ENCODE data around the gene SPNS3. TPM values are rescaled to one million over a fixed set of nuclear protein-coding genes. Genes with fewer than 3 reads are reported as not detected.

Gene SPNS3
- total RNA-seq, 1 experiment from 2014 or later = 2.1 TPM

DNA sequence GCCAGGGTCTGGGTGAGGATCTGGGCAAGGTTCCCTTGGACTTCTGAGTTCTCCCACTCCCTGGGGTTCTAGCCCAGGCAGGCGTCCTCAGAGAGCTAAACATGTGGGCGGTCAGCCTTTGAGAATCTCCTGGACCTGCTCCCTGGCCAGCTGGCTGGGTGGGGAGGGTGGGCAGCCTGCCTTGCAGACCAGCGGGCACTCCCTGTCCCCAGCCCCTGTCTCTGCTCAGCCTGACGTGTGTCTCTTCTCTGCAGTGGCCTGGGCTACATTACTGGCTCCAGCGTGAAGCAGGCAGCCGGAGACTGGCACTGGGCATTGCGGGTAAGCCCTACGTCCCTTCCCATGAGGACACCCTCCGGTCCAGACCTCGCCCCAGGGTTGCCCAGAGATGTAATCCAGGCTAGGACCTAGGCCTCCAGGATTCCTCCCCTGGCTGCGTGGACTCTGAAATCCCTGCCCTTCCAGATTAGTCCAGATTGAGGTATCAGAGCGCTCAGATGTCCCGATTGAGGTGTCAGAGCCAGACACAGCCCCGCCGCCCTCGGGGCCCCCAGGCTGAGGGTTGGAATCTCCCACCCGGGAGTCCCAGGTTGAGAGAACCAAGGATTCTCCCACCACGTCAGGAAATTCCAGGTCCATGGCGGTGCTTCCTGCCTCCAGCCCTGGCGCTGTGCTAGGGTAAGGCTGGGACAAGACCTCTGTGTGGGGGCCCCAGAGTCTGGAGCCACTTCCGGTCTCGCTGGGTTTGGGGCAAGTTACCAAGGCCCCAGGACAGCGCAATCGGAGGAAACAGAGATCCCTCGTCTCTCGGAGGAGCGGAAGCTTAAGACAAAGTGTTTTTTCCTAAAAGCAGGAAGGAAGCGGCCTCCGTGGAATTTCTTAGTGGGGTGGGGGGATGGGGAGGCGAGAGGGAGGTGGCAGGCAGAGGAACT, 97.3 kb downstream of the SPNS3 start:
- H3K27me3 Mint-ChIP-seq (ENCODE audit: unreplicated experiment) = no peaks in the 10 kb centered on the region

GRCh38 chr17:4531988-4532736, 98.4 kb downstream of the SPNS3 start:
- H3K36me3 Mint-ChIP-seq (ENCODE audit: insufficient read depth, unreplicated experiment) = peaks cover 67% of the 10 kb centered on the region
- peak overlapping the region; percentile 39 for H3K27ac Mint-ChIP-seq (ENCODE audit: unreplicated experiment)
- intact Hi-C loops (cut with micrococcal nuclease; ENCODE audit: unreplicated experiment) = no loop called here
- DNase-seq = no peak
- peaks cover 16% of the 10 kb centered on the region for H3K4me1 Mint-ChIP-seq (ENCODE audit: low read depth, unreplicated experiment)
- no peak for TF ChIP-seq CTCF (IDR thresholded peaks at IDR 0.05; ENCODE audit: unreplicated experiment)
- no peak overlapping the region for H3K4me3 Mint-ChIP-seq (ENCODE audit: low read depth, unreplicated experiment)
- H3K27me3 Mint-ChIP-seq (ENCODE audit: unreplicated experiment) = no peaks in the 10 kb centered on the region
- CTCF ChIA-PET = no interaction called here
- no TSS peak for BruUV-seq (replicated peaks)
- no peaks in the 10 kb centered on the region for H3K9me3 Mint-ChIP-seq (ENCODE audit: low read depth, unreplicated experiment)

More for the DNA sequence above, 97.3 kb downstream of the SPNS3 start:
- peaks cover 16% of the 10 kb centered on the region for H3K4me1 Mint-ChIP-seq (ENCODE audit: low read depth, unreplicated experiment)
- intact Hi-C loops (cut with micrococcal nuclease; ENCODE audit: unreplicated experiment) = no loop called here
- no TSS peak for BruUV-seq (replicated peaks)
- no peak for TF ChIP-seq CTCF (IDR thresholded peaks at IDR 0.05; ENCODE audit: unreplicated experiment)
- H3K27ac Mint-ChIP-seq (ENCODE audit: unreplicated experiment) = no peak overlapping the region
- H3K9me3 Mint-ChIP-seq (ENCODE audit: low read depth, unreplicated experiment) = no peaks in the 10 kb centered on the region
- peaks cover 69% of the 10 kb centered on the region for H3K36me3 Mint-ChIP-seq (ENCODE audit: insufficient read depth, unreplicated experiment)
- H3K4me3 Mint-ChIP-seq (ENCODE audit: low read depth, unreplicated experiment) = no peak overlapping the region
- DNase-seq = no peak
- CTCF ChIA-PET = no interaction called here

GRCh38 chr17:4532860-4533522, 99.3 kb downstream of the SPNS3 start:
- no peak overlapping the region for H3K27ac Mint-ChIP-seq (ENCODE audit: unreplicated experiment)
- intact Hi-C loops (cut with micrococcal nuclease; ENCODE audit: unreplicated experiment) = no loop called here
- peaks cover 72% of the 10 kb centered on the region for H3K36me3 Mint-ChIP-seq (ENCODE audit: insufficient read depth, unreplicated experiment)
- no peak overlapping the region for H3K4me3 Mint-ChIP-seq (ENCODE audit: low read depth, unreplicated experiment)
- H3K4me1 Mint-ChIP-seq (ENCODE audit: low read depth, unreplicated experiment) = peaks cover 16% of the 10 kb centered on the region
- no peaks in the 10 kb centered on the region for H3K9me3 Mint-ChIP-seq (ENCODE audit: low read depth, unreplicated experiment)
- CTCF ChIA-PET = no interaction called here
- TF ChIP-seq CTCF (IDR thresholded peaks at IDR 0.05; ENCODE audit: unreplicated experiment) = no peak
- no peaks in the 10 kb centered on the region for H3K27me3 Mint-ChIP-seq (ENCODE audit: unreplicated experiment)
- DNase-seq = no peak
- no TSS peak for BruUV-seq (replicated peaks)
